Endothelial cell of umbilical vein (primary cell): ENCODE results near the gene PAQR8. TPM values are rescaled to one million over a fixed set of nuclear protein-coding genes. Genes with fewer than 3 reads are reported as not detected.
A peak's percentile ranks its signal among the peaks of the same experiment; 100 is the strongest.

Experiments
- BruUV-seq: library from RNA; stranded (reverse); fragments of 400-500 nt; replicated peaks from 2 replicates; lab custom pipeline; 2021; lab: Mats Ljungman, UMichigan
- CTCF ChIA-PET: fragments of 300-600, 350-600 bp; sonication (Branson Sonifier 250); formaldehyde crosslinking; loops from one replicate; lab custom pipeline; 2021; ENCODE audit warnings: antibody characterized with exemption, inconsistent platforms; lab: Charles Lee
- POLR2A ChIA-PET: fragments of 300-600, 350-600 bp; sonication (Branson Sonifier 250); formaldehyde crosslinking; loops from one replicate; lab custom pipeline; 2021; ENCODE audit warnings: antibody characterized with exemption, inconsistent platforms; lab: Charles Lee
- DNase-seq: peaks from one replicate; pipeline ENCODE4 v3.0.0-alpha.2; 2011; ENCODE audit warnings: low read depth, low spot score
- FAIRE-seq: peaks from 2 replicates; lab custom pipeline; 2011; peaks lifted over from hg19 to GRCh38; lab: Jason Lieb, UNC
- H2AFZ ChIP-seq: 2 replicates; pipeline ENCODE4 v1.6.0; 2012; ENCODE audit warnings: low read depth, low read length, control low read depth, inconsistent platforms
- H3K27ac ChIP-seq: 2 replicates; pipeline ENCODE4 v1.5.1; 2011; ENCODE audit warnings: low read depth, mild to moderate bottlenecking, control low read depth, low read length, moderate library complexity; ENCODE audit not compliant: insufficient read depth
- H3K27me3 ChIP-seq, 2 experiments: 2 replicates each; pipeline versions ENCODE4 v1.6.0 to v1.6.1; 2011; ENCODE audit warnings: low read length in 2 of 2, mixed read lengths in 1 of 2; ENCODE audit not compliant: control insufficient read depth in 2 of 2, insufficient read depth in 2 of 2
- H3K36me3 ChIP-seq, 2 experiments: 2 replicates in 1 of 2; 3 replicates in 1 of 2; pipeline ENCODE4 v1.5.1; 2011; ENCODE audit warnings: low read length in 2 of 2, mild to moderate bottlenecking in 1 of 2, moderate library complexity in 1 of 2; ENCODE audit not compliant: control insufficient read depth in 2 of 2, insufficient read depth in 2 of 2; ENCODE audit errors: extremely low read depth in 1 of 2
- H3K4me1 ChIP-seq: 3 replicates; pipeline ENCODE4 v1.5.1; 2011; ENCODE audit warnings: mild to moderate bottlenecking, low read length; ENCODE audit not compliant: control insufficient read depth, insufficient read depth; ENCODE audit errors: extremely low read depth
- H3K4me2 ChIP-seq: 2 replicates; pipeline ENCODE4 v1.6.1; 2011; ENCODE audit warnings: low read length, control low read depth, mixed read lengths; ENCODE audit not compliant: insufficient read depth
- H3K4me3 ChIP-seq, 3 experiments: fragments of 200-600 bp in 1 of 3; sonication (generic), shearing (Covaris generic) in 1 of 3; replicated peaks in 1 of 3; 2 replicates each; pipeline ENCODE4 v1.5.1; 2011 to 2016; ENCODE audit warnings: control low read depth in 3 of 3, low read length in 3 of 3, mild to moderate bottlenecking in 2 of 3, inconsistent platforms in 1 of 3, low read depth in 1 of 3, moderate library complexity in 1 of 3; ENCODE audit not compliant: insufficient read depth in 1 of 3
- H3K79me2 ChIP-seq: 2 replicates; pipeline ENCODE4 v1.6.0; 2012; ENCODE audit warnings: low read length, inconsistent platforms; ENCODE audit not compliant: control insufficient read depth, insufficient read depth
- H3K9ac ChIP-seq: replicated peaks from 2 replicates; pipeline ENCODE3; 2011; ENCODE audit warnings: low read length, control low read depth; ENCODE audit not compliant: insufficient read depth; ENCODE audit errors: extremely low read depth
- H3K9me1 ChIP-seq: replicated peaks from 3 replicates; pipeline ENCODE4 v1.6.0; 2011; ENCODE audit warnings: mild to moderate bottlenecking, low read length; ENCODE audit not compliant: control insufficient read depth, insufficient read depth; ENCODE audit errors: extremely low read depth
- H3K9me3 ChIP-seq: replicated peaks from 2 replicates; pipeline ENCODE4 v1.5.1; 2012; ENCODE audit warnings: low read length, inconsistent platforms; ENCODE audit not compliant: control insufficient read depth, insufficient read depth
- H4K20me1 ChIP-seq: replicated peaks from 2 replicates; pipeline ENCODE3; 2011; ENCODE audit warnings: mild to moderate bottlenecking, low read length; ENCODE audit not compliant: control insufficient read depth, insufficient read depth; ENCODE audit errors: extremely low read depth
- CTCF ChIP-seq, 2 donors: IDR thresholded peaks; 1 replicate in 1 of 2; 2 replicates in 1 of 2; pipeline ENCODE4 v1.5.1; 2011; ENCODE audit warnings: low read length in 2 of 2, mild to moderate bottlenecking in 2 of 2, moderate library complexity in 2 of 2, control low read depth in 1 of 2, inconsistent platforms in 1 of 2, low read depth in 1 of 2; ENCODE audit not compliant: insufficient read depth in 1 of 2; ENCODE audit errors: extremely low read depth in 1 of 2
- FOS ChIP-seq: IDR thresholded peaks from 2 replicates; pipeline ENCODE4 v1.6.1; 2011; ENCODE audit warnings: mild to moderate bottlenecking, low read length, moderate library complexity, borderline replicate concordance; ENCODE audit not compliant: insufficient read depth
- MAX ChIP-seq: IDR thresholded peaks from 2 replicates; pipeline ENCODE4 v1.6.1; 2011; ENCODE audit not compliant: insufficient read depth, insufficient read length
- MYC ChIP-seq: IDR thresholded peaks from one replicate; pipeline ENCODE4 v1.6.1; 2011; ENCODE audit warnings: mild to moderate bottlenecking, low read depth, low read length
- POLR2AphosphoS5 ChIP-seq: IDR thresholded peaks from 2 replicates; pipeline ENCODE4 v1.6.1; 2012; ENCODE audit warnings: low read depth, mild to moderate bottlenecking, control low read depth, low read length, moderate library complexity; ENCODE audit not compliant: insufficient read depth
- dilution Hi-C: fragments of 300-500 bp; cut with MboI; formaldehyde crosslinking; loops from one replicate; pipeline ENCODE4 v1.15.0; 2019; ENCODE audit warnings: low sequenced_read_pairs; ENCODE audit not compliant: extremely low pct_ligation_motif_present
- intact Hi-C: fragments of 100-400 bp; cut with micrococcal nuclease; formaldehyde crosslinking; loops from one replicate; pipeline ENCODE4 v1.10.0; 2022
- polyA plus RNA-seq, 4 experiments: library from polyadenylated mRNA; depleted of rRNA in 3 of 4; stranded (reverse) in 3 of 4; unstranded in 1 of 4; fragments of >200 nt; gene quantifications; 2 replicates each; pipeline versions ENCODE4 v1.2.1 to v1.2.3, GENCODE V29; 2011 to 2012; ENCODE audit warnings: missing spikeins in 1 of 4
- total RNA-seq: library from RNA; stranded (reverse); gene quantifications from 2 replicates; pipeline ENCODE4 v1.2.3, GENCODE V29; 2021

Gene PAQR8
- total and polyA plus RNA-seq, 2 donors (not counting 3 experiments of a cell fraction or from before 2014, with no cell fraction given) = 4.3 to 6.0 TPM

GRCh38 chr6:52399511-52400312 is 37.8 kb downstream of the PAQR8 start:
- no peaks in the 10 kb centered on the region for H4K20me1 ChIP-seq
- DNase-seq (peak; percentile 59), FAIRE-seq (peak; percentile 89)
- no peaks in the 10 kb centered on the region for H3K9me3 ChIP-seq
- peaks cover 0 to 4% of the 10 kb centered on the region in 2 experiments for H3K36me3 ChIP-seq
- no peak overlapping the region for H3K27ac ChIP-seq
- TF ChIP-seq CTCF (IDR thresholded peaks at IDR 0.05; ENCODE audit: extremely low read depth in 1 of 2, insufficient read depth in 1 of 2, low read depth in 1 of 2, low read length in 2 of 2) = peak; percentile 75 to 81
- no peak for TF ChIP-seq MYC
- TF ChIP-seq POLR2AphosphoS5 = no peak
- no peak for TF ChIP-seq FOS
- no peak for TF ChIP-seq MAX
- intact Hi-C loops = loop anchor here (1.0 to 10.0 kb wide), 3 partner anchors 36 to 335 kb away; no protein-coding TSS in a partner anchor
- H3K9ac ChIP-seq = no peak overlapping the region
- H3K4me3 ChIP-seq = no peak overlapping the region
- dilution Hi-C loops = loop anchor here (25.0 kb wide), 3 partner anchors 112 to 263 kb away; partner anchors contain the start of genes MCM3 and TMEM14A
- CTCF ChIA-PET = interaction anchor here (0.6 to 4.0 kb wide), 39 partner anchors 9 to 336 kb away, joined by 3 to 104 read pairs (median 4); partner anchors contain the start of genes MCM3 and PAQR8
- POLR2A ChIA-PET = interaction anchor here (1.3 kb wide), 1 partner anchor 38 kb away, joined by 3 read pairs; the partner anchor contains the start of gene PAQR8
- H3K9me1 ChIP-seq = no peaks in the 10 kb centered on the region
- H3K79me2 ChIP-seq = no peaks in the 10 kb centered on the region
- no peak overlapping the region for H3K4me2 ChIP-seq
- H3K4me1 ChIP-seq = no peaks in the 10 kb centered on the region
- no peaks in the 10 kb centered on the region for H3K27me3 ChIP-seq
- H2AFZ ChIP-seq = no peak overlapping the region
- BruUV-seq = no TSS peak
